Measurements from ENCODE around the gene ACHE.
"Not testable (repeated sequence)": the region's sequence is repeated elsewhere in the genome, so short reads cannot be mapped to it uniquely, and the experiment has no call there.

Gene ACHE

GRCh38 chr7:100860702-100861615 lies 34.7 kb downstream of the ACHE start:
- no peak for ATAC-seq

GRCh38 chr7:100859856-100860255 lies 35.8 kb downstream of the ACHE start:
- ATAC-seq = no peak

GRCh38 chr7:100856871-100857282 lies 38.8 kb downstream of the ACHE start:
- ATAC-seq = no peak

GRCh38 chr7:100855515-100855914 lies 40.2 kb downstream of the ACHE start:
- no peak for ATAC-seq

- ATAC-seq = not testable (repeated sequence)
Observed at GRCh38 chr7:100854899-100855298, 40.8 kb downstream of the ACHE start.

- no peak for ATAC-seq
Observed at GRCh38 chr7:100854146-100854895, 41.4 kb downstream of the ACHE start.

GRCh38 chr7:100852048-100852872 lies 43.4 kb downstream of the ACHE start, which contains the start of gene SLC12A9:
SLC12A9 (plus strand) TSS chr7:100852713; CDS start chr7:100854198, 1,485 bp downstream.
- ATAC-seq = peak; percentile 98 to 99

GRCh38 chr7:100847360-100847759 lies 48.3 kb downstream of the ACHE start:
- ATAC-seq = no peak

GRCh38 chr7:100840470-100841100 lies 55.1 kb downstream of the ACHE start:
- ATAC-seq = no peak

Measured in activated CD4-positive, CD25-positive, alpha-beta regulatory T cell treated with anti-CD3 and anti-CD28 coated beads, Interleukin-2, amount 50 U/mL, for 24 hours (primary cell).